ENCODE data around the gene SUGCT. TPM values are rescaled to one million over a fixed set of nuclear protein-coding genes. Genes with fewer than 3 reads are reported as not detected.
"Not testable (repeated sequence)": the region's sequence is repeated elsewhere in the genome, so short reads cannot be mapped to it uniquely, and the experiment has no call there.

Gene SUGCT
- polyA plus RNA-seq (ENCODE audit: insufficient read length): 2.2 TPM

DNA sequence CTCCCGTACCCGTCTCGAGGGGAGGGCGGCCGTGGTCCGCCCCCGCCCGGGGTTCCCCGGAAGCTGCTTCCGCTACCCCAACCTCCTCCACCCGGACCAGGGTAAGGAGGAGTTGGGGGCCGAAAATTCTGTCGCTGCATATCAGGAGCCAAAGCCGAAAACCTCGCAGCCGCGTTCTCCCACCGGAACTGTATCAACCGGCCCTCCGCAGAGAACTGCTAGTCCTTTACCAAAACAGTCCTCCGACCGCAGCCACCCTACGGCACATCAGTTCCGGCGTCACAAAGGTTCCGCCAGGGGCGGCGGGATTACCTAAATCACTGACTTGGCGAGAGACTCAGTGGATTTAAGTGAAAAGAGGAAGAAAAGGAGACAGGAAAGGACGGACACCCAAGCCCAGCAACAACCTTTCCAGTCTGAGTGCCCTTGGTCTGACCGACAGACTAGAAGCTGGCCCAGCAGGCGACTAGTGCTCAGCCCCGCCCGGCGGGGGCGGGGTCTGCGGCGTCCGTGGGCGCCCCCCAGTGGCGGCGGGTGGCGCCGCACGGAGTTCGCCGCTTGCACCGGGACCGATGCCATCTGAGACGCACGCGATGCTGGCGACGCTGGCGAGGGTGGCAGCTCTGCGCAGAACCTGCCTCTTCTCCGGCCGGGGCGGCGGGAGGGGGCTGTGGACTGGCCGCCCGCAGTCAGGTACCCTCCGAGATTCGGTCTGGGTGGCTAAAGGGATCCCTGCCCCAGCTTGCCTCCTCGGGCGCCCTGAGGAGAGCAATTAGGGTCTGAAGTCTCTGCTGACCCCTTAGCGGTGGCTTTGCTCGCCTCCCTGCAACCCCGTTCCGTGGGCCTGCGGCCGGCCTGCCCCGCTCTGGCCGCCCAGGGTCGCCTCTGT lies at the start of gene SUGCT, which contains the start of gene MPLKIP:
TSS of gene SUGCT (plus strand) at position 578 of the 889 bp plus-strand sequence.
TSS of gene MPLKIP (minus strand) at position 195 of the 889 bp plus-strand sequence. CDS start at position 140, 55 bp downstream.
- peak; percentile 72 for DNase-seq (ENCODE audit: low read depth)

DNA sequence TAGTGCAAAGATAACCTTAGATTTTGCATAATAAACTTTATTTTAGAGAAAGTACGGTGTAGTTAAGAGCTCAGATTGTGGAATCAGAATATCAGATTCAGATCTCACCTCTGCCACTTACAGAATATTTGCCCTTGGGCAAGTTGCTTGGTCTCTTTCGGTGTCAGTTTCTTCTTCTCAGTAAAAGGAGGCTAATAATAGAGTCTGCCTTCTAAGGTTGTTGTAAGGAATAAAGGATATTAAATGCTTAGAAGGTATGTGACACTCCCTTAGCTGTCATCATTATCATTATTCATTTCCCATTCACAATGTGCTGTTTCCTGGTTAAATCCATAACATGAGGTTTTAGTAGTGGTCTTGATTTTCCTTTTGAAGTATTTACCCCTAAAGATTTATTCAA lies 42.6 kb upstream of the SUGCT start:
- DNase-seq (ENCODE audit: low read depth): no peak

DNA sequence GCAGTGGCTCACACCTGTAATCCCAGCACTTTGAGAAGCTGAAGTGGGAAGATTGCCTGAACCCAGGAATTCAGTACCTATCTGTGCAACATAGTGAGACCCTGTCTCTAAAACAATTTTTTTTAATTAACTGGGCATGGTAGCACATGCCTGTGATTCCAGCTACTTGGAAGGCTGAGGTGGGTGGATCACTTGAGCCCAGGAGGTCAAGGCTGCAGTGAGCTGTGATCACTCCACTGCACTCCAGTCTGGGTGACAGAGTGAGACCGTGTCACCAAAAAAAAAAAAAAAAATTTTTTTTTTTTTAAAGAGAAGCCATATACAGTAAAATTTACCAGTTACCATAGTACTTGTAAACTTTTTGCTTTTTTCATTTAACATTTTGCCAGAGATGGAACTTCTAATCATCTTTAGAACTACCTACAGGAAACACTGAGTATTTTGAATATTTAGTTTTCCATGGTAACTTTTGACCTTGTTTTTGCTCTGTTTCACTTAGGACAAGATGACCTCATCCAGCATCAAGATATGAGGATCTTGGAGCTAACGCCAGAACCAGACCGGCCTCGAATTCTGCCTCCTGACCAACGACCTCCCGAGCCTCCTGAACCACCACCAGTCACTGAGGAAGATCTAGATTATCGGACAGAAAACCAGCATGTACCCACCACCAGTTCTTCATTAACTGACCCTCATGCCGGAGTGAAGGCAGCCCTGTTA lies 41.0 kb upstream of the SUGCT start:
- DNase-seq (ENCODE audit: low read depth): no peak

DNA sequence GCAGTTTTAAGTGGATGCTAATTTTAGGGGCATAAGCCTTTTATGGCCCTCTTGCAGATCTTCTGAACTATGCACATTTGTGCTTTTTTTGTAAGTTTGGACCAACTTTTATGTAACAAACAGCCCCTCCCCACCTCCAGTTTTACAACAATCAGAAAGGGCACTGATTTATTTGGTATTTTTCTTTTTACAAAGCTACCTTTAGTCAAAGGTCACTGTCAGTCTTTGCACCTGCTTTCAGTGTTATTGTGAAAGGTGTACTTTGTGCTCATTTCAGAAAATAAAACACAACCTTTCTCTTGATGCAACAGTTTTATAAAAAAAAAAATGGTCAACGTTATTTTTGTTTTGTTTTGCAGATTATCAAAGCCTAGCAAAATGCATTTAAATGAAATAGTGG lies 39.6 kb upstream of the SUGCT start:
- no peak for DNase-seq (ENCODE audit: low read depth)

DNA sequence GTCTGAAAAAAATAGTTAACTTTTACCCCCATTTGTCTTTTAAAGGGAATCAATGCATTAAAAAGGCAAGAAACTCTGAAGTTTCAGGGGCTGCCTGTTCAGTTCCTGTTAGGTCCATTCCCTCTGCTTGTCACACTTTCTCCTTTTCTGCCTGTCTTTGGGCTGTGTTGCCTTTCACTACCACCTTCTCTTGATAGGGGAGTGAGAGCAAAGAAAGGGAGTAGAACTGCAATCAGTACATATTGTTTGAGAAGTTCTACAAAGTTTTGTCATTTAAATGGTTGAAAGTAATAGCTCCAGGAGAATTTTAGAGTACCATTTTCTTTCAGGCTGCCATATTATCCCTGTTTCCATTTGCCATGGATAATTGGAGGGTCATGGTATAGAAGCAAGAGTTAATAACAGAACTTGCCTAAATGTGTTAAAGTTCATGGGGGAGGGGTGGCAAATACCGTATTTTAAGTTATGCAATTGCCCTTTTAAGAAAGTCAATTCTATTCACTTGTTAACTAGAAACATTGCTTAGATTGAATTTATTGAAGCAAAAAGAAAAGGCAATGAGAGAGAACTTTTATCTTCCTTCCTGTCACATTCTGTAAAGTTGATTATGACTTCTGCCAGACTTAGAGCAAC lies 39.0 kb upstream of the SUGCT start:
- DNase-seq (ENCODE audit: low read depth): no peak

DNA sequence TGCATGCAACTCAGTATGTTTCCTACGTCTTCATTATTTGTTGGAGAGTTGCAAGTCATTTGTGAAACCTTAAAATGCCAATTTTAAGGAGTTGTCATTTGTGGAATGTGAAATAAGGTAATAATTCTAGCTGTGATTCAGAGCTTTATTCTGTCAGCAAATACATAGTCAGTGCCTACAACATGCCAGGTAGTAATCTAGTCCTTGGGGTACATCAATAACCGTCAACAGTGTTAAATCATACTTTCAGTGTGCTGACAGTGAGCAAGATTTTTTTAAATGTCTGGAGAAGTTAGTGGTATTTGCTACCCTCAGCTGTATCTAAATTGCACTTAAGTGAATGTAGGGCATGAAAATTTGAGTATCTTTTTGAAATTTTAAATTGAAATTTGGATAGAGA lies 37.1 kb upstream of the SUGCT start:
- DNase-seq (ENCODE audit: low read depth): no peak

DNA sequence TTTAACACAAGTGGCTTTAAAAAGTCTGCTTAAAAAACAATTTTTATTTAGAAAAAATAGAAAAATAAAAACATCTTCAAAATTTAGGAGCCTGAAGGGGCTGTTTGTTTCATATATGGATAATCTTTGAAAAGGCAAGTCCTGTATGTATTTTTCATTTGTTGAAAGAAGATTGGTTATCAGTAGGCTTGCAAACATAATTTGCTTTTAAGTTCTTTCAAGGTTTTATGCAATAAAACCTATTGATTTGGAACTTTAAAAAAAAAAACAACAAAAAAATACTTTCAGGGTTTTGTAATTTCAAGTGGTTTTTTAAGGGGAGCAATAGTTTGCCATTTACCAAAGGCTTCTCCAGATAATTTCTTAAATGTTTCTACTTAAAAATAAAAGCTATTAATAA lies 36.0 kb upstream of the SUGCT start:
- no peak for DNase-seq (ENCODE audit: low read depth)

DNA sequence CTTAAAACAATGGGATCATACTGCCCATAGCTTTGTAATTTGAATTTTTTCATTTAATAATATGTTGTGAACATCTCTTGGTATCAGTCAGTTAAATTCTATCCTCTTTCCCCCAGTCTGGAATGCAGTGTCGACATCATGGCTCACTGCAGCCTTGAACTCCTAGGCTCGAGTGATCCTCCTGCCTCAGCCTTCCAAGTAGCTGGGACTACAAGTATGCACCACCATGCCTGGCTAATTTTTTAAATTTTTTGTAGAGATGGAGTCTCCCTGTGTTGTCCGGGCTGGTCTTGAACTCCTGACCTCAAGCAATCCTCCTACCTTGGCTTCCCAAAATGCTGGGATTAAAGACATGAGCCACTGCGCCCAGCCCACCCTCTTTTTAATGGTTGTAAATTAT lies 35.0 kb upstream of the SUGCT start:
- no peak for DNase-seq (ENCODE audit: low read depth)

DNA sequence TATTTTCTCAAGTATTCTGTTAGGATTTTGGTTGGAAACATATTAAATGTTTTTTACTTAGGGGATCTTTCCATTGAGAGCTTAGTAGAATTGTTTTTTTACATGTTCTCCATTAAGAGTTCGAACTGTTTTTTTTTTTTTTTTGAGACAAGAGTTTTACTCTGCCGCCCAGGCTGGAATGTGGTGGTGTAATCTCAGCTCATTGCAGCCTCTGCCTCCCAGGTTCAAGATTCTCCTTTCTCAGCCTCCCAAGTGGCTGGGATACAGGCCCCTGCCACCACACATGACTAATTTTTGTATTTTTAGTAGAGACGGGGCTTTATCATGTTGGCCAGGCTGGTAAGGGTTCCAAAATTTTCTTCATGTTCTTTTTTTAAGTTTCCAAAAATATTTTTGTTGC lies 33.6 kb upstream of the SUGCT start:
- no peak for DNase-seq (ENCODE audit: low read depth)

DNA sequence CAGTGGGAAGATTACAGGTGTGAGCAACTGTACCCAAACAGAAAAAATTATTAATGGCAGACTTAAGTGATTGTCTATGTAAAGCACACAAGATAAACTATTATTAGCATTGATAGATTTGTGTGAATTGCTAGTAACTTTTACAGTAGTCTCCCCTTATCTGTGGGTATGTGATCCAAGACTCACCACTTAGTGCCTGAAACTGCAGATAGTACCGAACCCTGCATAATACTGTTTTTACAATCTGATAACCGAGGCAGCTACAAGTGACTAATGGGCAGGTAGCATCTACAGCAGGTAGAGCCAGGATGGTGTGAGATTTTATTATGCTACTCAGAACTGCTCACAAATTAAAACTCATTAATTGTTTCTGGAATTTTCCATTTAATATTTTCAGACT lies 31.9 kb upstream of the SUGCT start:
- DNase-seq (ENCODE audit: low read depth): no peak

DNA sequence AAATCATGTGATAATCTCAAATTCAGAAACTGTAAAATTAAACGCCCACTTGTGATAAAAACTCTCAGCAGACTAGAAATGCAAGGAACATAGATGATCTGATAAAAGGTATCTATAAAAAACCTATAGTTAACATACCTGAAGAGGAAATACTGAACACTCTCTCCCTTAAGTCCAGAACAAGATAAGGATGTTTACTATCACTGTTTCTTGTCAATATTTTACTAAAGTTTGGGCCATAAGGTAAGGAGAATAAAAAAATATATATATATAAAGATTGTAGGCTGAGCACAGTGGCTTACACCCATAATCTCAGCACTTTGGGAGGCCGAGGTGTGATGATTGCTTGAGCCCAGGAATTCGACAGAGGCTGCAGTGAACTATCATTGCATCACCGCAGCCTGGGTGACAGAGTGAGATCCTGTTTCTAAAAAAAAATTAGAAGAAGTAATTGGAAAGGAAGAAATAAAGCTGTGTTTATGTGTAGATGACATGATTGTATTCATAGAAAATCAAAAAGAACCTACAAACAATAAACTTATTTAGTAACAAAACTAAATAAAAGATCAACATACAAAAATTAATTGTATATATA lies 28.8 kb upstream of the SUGCT start:
- DNase-seq (ENCODE audit: low read depth): no peak

DNA sequence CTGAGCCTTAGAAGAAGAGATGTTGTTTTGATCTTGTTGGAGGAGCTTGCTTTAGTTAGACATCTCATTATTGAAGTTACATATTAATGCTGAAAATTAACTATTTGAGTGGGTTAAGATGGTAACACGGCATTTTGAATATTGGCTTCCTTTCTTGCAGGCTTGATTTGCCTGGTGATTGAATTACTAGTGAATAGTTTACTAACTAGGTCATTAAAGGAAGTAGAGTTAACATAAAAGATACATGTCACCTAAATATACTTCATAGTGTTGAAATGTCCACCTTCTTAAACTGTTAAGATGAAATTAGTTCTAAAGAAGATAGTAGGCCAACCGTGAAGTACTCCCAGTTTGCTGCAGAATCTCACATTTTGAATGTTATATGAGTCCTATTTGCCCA lies 18.9 kb upstream of the SUGCT start:
- DNase-seq (ENCODE audit: low read depth): no peak

DNA sequence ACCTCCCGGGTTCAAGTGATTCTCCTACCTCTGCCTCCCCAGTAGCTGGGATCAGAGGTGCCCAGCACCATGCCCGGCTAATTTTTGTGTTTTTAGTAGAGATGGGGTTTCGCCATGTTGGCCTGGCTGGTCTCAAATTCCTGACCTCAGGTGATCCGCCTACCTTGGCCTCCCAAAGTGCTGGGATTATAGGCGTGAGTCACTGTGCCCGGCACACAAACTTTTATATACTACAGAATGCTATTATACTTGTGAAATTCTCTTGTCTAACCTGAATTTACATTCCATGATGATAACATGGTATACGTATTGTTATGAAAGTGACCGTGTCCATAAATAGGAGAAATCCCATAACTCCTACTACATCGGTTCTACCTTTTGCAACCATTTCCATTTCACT lies 17.6 kb upstream of the SUGCT start:
- not testable (repeated sequence) for DNase-seq (ENCODE audit: low read depth)

DNA sequence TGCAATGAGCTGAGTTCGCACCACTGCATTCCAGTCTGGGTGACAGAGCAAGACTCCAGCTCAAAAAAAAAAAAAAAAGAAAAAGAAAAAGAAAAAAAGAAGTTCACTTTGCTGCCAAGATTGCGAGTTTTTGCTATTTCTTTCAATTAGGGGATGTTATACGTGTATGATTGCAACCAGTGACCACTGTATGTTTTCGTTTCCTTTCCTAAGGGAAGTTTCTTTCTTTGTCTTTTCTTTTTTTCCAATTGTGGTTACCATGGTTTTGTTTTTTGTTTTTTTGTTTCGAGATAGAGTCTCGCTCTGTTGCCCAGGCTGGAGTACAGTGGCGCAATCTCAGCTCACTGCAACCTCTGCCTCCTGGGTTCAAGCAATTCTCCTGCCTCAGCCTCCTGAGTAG lies 16.6 kb upstream of the SUGCT start:
- not testable (repeated sequence) for DNase-seq (ENCODE audit: low read depth)

DNA sequence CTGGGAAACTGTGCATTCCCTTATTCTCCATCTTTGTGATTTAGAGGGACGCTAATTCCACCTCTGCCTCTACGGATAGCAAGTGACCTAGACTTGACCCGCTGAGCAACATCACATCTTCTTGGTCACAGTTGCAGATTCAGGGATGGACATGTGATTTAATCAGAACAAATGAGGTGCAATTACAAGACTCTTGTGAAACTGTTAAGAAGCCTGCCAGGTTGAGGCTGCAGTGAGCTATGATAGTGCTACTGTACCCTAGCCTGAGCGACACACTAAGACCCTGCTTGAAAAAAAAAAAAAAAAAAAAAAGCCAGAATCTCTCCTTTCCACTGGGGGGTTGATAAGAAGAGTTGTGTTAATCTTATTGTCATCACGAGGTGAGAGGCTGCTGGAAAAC lies 14.8 kb upstream of the SUGCT start:
- no peak for DNase-seq (ENCODE audit: low read depth)

DNA sequence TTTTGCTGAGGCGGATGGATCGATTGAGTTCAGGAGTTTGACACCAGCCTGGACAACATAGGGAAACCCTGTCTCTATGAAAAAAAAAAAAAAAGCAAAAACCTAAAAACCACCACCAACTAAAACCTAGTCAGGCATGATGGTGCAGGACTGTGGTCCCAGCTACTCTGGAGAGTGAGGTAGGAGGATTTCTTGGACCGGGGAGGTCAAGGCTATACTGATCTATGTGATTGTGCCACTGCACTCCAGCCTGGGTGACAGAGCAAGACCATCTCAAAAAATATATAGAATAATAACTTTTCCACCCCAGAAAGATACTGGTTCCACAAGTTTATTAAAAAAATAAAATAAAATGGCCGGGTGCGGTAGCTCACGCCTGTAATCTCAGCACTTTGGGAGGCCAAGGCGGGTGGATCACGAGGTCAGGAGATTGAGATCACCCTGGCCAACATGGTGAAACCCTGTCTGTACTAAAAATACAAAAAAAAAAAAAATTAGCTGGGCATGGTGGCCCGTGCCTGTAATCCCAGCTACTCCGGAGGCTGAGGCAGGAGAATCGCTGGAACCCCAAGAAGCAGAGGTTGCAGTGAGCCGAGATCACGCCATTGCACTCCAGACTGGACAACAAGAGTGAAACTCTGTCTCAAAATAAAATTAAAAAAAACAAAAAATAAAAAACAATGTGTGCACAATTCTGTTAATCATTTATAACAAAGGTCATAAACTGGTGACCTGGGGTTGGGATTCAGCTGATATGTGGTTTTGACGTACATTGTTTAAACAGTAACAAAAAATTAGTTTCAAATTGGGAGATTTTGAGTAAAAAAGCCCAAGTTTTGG lies 12.5 kb upstream of the SUGCT start:
- DNase-seq (ENCODE audit: low read depth): not testable (repeated sequence)

DNA sequence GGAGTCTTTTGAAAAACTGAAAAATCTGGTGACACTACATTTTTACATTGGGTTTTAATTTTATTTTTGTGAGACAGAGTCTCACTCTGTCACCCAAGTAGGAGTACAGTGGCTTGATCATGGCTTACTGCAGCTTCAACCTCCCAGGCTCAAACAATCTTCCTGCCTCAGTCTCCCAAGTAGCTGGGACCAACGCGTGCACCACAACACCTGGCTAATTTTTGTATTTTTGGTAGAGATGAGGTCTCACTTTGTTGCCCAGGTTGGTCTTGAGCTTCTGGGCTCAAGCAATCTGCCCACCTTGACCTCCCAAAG lies 11.9 kb upstream of the SUGCT start:
- DNase-seq (ENCODE audit: low read depth): no peak

DNA sequence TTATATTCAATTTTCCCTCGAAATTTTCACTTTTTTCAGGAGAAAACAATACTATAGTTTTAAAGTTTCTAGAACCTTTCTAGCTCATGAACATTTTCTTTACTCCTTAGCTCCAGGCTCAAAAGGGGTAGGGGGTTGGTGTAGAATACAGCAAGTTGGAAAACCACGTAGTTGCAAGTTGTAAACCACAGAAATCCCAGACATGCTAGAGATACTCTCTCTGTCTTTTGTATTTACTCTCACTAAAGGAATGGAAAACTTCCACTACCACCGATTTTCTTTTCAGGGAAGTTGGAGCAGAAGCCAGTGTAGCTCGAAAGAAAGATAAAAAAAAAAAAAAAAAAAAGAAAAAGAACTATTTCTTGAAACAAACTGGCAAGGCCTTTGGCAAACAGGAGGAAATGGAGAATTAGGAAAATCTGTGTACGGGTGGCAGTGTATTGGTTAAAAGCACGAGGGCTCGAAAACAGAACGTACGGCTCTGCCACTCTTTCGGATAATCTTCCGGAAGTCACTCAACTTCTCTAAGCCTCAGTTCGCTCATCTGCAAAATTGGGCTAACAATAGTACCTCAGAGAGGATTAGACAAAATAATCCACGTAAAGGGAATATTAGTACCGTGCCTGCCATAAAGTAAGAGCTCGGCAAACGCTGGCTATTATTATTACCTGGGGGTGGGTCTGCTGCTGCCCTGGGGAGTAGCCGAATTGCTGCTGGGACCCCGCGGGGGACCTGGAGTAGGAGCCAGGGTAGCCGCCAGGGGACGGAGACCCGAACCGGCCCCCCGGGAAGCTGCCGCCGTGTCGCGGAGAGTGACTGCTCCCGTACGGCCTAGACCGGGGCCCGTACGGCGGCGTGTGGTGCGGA lies 1.0 kb upstream of the SUGCT start:
- no peak for DNase-seq (ENCODE audit: low read depth)

DNA sequence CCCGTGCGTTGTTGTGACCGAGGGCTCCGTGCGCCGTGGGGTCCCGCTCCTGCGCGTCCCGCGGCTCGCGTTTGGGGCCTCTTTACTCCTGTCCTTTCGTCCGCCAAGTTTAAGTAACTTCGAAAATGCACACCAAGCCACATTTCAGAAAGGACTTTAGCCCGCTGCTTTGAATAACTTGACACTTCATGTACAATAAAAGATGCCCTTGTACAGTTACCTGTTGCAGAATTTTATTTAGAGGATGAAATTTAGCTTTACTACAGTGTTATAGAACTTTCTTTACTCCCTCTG lies 459 bp downstream of the SUGCT start:
- no peak for DNase-seq (ENCODE audit: low read depth)

DNA sequence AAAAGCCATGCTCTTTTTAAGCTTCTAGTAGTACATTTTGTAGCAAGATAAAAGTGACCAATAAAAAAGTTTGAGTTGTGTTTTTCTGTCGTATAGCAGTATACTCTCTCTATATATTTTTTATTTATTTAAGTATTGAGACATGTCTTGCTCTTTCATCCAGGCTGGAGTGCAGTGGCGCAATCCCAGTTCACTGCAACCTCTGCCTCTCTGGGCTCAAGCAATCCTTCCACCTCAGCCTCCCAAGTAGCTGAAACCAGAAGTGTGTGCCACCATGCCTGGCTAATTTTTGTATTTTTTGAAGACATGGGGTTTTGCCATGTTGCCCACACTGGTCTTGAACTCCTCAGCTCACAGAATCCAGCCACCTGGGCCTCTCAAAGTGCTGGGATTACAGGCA lies 2.8 kb downstream of the SUGCT start:
- no peak for DNase-seq (ENCODE audit: low read depth)

DNA sequence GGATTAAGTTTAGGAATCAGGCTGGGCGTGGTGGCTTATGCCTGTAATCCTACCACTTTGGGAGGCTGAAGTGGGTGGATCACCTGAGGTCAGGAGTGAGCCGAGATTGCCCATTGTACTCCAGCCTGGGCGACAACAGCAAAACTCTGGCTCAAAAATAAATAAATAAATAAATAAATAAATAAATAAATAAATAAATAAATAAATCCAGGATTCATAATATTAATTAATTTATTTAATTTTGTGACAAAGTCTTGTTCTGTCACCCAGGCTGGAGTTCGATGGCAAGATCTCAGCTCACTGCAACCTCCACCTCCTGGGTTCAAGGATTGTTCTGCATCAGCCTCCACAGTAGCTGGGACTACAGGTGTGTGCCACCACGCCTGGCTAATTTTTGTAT lies 4.2 kb downstream of the SUGCT start:
- no peak for DNase-seq (ENCODE audit: low read depth)

Measured in forelimb muscle (tissue), 1 donor.